ENCODE measurements around the gene LAMTOR4. TPM values are rescaled to one million over a fixed set of nuclear protein-coding genes. Genes with fewer than 3 reads are reported as not detected.

The LAMTOR4 gene
- total and polyA plus RNA-seq, 10 of the 15 experiments (the other 5 are each of a cell fraction or from before 2014, with no cell fraction given), result 73.4 to 297 (median 196) TPM

DNA sequence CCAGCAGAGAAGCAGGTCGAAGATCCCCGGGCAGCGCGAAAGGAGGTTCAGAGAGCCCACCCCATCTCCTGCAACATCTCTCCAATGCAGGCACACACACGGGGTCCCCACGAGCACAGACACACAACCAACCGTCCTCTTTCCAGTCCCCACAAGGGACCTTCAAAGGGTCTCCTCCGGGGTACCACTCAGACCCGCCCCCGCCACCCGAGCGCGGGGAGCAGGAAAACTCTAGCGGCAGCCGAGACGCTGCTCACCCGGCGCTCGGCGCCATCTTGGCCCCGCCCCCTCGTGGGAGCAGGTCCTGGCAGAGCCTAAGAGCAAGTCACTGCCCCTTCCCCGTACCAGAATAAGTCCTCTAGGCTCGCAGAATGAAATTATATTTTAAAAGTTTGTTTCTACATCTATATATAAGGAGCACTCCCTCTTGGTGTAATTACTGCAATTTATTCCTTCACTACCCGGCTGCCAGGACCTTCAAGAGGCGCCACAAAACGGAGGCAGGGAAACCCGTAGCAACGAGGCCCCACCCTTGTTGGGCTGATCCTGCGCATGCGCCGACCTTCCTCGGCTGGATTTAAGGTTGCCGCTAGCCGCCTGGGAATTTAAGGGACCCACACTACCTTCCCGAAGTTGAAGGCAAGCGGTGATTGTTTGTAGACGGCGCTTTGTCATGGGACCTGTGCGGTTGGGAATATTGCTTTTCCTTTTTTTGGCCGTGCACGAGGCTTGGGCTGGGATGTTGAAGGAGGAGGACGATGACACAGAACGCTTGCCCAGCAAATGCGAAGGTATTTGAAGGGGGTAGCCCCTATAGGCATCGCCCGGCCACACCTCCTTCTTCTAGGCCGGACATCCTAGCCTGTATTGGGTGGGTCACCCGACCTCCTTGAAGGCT is 29.4 kb upstream of the LAMTOR4 start, which contains the start of the genes CNPY4 and TAF6 (continued):
- TF ChIP-seq, protein P1, sequence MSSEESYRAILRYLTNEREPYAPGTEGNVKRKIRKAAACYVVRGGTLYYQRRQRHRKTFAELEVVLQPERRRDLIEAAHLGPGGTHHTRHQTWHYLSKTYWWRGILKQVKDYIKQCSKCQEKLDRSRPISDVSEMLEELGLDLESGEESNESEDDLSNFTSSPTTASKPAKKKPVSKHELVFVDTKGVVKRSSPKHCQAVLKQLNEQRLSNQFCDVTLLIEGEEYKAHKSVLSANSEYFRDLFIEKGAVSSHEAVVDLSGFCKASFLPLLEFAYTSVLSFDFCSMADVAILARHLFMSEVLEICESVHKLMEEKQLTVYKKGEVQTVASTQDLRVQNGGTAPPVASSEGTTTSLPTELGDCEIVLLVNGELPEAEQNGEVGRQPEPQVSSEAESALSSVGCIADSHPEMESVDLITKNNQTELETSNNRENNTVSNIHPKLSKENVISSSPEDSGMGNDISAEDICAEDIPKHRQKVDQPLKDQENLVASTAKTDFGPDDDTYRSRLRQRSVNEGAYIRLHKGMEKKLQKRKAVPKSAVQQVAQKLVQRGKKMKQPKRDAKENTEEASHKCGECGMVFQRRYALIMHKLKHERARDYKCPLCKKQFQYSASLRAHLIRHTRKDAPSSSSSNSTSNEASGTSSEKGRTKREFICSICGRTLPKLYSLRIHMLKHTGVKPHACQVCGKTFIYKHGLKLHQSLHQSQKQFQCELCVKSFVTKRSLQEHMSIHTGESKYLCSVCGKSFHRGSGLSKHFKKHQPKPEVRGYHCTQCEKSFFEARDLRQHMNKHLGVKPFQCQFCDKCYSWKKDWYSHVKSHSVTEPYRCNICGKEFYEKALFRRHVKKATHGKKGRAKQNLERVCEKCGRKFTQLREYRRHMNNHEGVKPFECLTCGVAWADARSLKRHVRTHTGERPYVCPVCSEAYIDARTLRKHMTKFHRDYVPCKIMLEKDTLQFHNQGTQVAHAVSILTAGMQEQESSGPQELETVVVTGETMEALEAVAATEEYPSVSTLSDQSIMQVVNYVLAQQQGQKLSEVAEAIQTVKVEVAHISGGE (CRISPR knock-in tag; IDR thresholded peaks at IDR 0.05), result no peak
- TF ChIP-seq ZBED1 (IDR thresholded peaks at IDR 0.05; ENCODE audit: borderline replicate concordance) (no peak), CEBPB (IDR thresholded peaks at IDR 0.05; ENCODE audit: borderline replicate concordance in 1 of 2, low read depth in 2 of 2, low read length in 2 of 2) (no peak), TBL1XR1 (IDR thresholded peaks at IDR 0.05; ENCODE audit: low read depth, low read length) (0 out of 2 replicates have a peak, but pooled peaks have one; percentile 45), PML (IDR thresholded peaks at IDR 0.05; ENCODE audit: low read length) (peak; percentile 80; the same call in 1 of the 2 replicates), JUNB (IDR thresholded peaks at IDR 0.05) (no peak), SMAD1 (IDR thresholded peaks at IDR 0.05; ENCODE audit: low read depth, partially characterized antibody) (no peak), PAX5 (IDR thresholded peaks at IDR 0.05; ENCODE audit: borderline replicate concordance, low read depth, low read length) (no peak), CREM (IDR thresholded peaks at IDR 0.05; ENCODE audit: low read depth) (no peak), IRF5 (IDR thresholded peaks at IDR 0.05; ENCODE audit: borderline replicate concordance) (no peak)

Data from GM12878 (cell line).